Measurements from ENCODE around the gene JARID2. TPM values are rescaled to one million over a fixed set of nuclear protein-coding genes. Genes with fewer than 3 reads are reported as not detected.

The JARID2 gene
- total RNA-seq, 6 experiments from 2014 or later, result 2.5 to 3.9 (median 3.0) TPM

DNA sequence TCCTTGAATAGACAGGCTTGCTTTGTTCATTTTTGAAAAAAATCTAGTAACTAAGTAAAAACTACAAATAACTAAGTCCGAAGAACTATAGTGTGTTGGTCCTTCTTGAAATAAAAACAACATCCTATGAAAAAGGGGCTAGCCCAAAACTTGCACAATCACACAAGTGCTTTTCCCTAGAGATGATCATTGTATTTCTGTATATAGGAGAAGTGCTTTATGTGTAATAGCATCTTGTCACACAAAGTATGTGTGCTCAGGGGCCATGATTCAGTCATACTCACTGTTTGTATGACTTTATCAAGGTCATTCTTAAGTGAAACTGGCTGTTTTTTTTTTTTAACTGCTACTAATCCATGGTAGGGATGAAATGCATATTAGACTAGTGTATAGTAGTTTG, 237.2 kb downstream of the JARID2 start:
- no peaks in the 10 kb centered on the region for H3K9me3 ChIP-seq
- H3K4me1 ChIP-seq, result no peaks in the 10 kb centered on the region
- H3K36me3 ChIP-seq, result peaks cover 0 to under 1% (median 0%) of the 10 kb centered on the region in 4 donors
- H3K4me3 ChIP-seq, result no peak overlapping the region
- ATAC-seq (no peak), DNase-seq (no peak)
- H3K27me3 ChIP-seq, result no peaks in the 10 kb centered on the region
- WGBS (ENCODE audit: insufficient coverage, low coverage, low lambda C conversion rate, missing lambda C conversion rate), result 100% methylated on average over 1 of the region's 1 CpG
- H3K27ac ChIP-seq, result no peak overlapping the region
- TF ChIP-seq, protein P1, sequence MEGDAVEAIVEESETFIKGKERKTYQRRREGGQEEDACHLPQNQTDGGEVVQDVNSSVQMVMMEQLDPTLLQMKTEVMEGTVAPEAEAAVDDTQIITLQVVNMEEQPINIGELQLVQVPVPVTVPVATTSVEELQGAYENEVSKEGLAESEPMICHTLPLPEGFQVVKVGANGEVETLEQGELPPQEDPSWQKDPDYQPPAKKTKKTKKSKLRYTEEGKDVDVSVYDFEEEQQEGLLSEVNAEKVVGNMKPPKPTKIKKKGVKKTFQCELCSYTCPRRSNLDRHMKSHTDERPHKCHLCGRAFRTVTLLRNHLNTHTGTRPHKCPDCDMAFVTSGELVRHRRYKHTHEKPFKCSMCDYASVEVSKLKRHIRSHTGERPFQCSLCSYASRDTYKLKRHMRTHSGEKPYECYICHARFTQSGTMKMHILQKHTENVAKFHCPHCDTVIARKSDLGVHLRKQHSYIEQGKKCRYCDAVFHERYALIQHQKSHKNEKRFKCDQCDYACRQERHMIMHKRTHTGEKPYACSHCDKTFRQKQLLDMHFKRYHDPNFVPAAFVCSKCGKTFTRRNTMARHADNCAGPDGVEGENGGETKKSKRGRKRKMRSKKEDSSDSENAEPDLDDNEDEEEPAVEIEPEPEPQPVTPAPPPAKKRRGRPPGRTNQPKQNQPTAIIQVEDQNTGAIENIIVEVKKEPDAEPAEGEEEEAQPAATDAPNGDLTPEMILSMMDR (IDR thresholded peaks at IDR 0.05), result no peak
- TF ChIP-seq POLR2A (IDR thresholded peaks at IDR 0.05), result no peak
- intact Hi-C loops (cut with DNase I), result no loop called here

DNA sequence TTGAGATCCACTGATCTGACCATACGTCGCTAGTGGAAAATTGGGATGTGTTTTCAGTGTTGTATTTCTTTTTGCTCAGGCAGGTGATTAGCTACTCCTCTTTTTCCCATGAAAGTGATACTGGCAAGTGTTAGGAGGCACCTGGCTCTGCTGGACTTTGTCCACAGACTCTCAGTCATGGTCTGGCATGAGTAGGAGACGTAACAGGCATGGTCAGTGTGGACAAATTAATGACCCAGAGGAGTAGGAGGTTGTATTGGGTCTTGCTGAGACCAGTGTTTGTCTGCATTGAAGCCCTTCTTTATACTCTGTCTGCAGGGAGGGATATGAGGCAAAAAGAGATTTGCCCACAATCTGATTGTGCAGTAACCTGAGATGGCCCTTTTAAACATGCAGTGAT, 238.3 kb downstream of the JARID2 start:
- ATAC-seq, result peak in 3 of 4 donors; percentile 61 to 85 (median 69)
- no peak overlapping the region for H3K27ac ChIP-seq
- no peak for DNase-seq
- TF ChIP-seq, protein P1 (IDR thresholded peaks at IDR 0.05), result no peak
- no peak for TF ChIP-seq POLR2A (IDR thresholded peaks at IDR 0.05)
- WGBS (ENCODE audit: insufficient coverage, low coverage, low lambda C conversion rate, missing lambda C conversion rate), result 70% methylated on average over 3 of the region's 3 CpGs
- no peaks in the 10 kb centered on the region for H3K27me3 ChIP-seq
- peaks cover 0 to 11% (median 0%) of the 10 kb centered on the region in 4 donors for H3K36me3 ChIP-seq
- intact Hi-C loops (cut with DNase I), result no loop called here
- H3K4me1 ChIP-seq, result no peaks in the 10 kb centered on the region
- H3K4me3 ChIP-seq, result no peak overlapping the region
- no peaks in the 10 kb centered on the region for H3K9me3 ChIP-seq

DNA sequence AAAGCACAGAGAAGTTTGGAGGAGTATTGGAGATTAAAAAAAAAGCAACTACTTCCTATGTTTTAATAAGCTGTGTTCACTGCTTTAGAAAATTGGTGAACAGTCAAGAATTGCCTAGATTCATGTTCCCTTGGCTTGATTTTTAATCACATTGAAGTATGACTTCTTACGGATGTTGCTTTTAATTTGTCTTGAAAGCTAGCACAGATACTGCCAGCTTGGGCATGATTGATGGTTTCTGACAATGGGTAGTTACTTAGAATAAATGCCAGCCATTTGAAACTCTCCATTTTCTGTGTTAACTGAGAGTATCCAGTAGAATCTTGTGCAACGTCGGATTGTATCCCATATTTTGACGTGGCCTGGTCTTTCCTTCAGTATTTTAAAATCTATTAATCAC, 239.0 kb downstream of the JARID2 start:
- intact Hi-C loops (cut with DNase I), result no loop called here
- Histone ChIP-seq H3K27ac (no peak overlapping the region), H3K9me3 (no peaks in the 10 kb centered on the region), H3K4me3 (no peak overlapping the region), H3K4me1 (no peaks in the 10 kb centered on the region), H3K27me3 (no peaks in the 10 kb centered on the region), H3K36me3 (peaks cover 0 to 11% (median 0%) of the 10 kb centered on the region in 4 donors)
- WGBS (ENCODE audit: insufficient coverage, low coverage, low lambda C conversion rate, missing lambda C conversion rate), result 97% methylated on average over 4 of the region's 4 CpGs
- DNase-seq, result no peak
- no peak for ATAC-seq
- TF ChIP-seq, protein P1 (IDR thresholded peaks at IDR 0.05), result no peak
- TF ChIP-seq POLR2A (IDR thresholded peaks at IDR 0.05), result no peak

DNA sequence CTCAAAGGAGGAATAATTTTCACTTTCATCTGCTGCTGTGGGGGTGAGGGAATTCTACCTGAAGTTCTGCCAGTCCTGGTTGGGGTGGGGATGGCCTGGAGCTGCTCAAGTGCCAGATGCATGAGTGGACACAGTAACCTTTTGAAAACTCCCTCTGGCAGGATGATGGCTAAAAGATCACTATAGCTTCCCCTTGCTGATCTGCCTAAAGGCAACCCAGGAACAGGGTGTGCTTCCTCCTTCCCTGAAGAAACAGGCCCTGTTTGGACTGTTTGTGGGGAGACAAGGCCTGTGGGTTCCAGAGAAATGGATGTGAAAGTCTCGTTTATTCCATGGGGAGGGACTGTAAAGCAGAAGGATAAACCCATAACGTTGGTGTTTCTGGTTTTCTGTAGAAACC, 240.1 kb downstream of the JARID2 start:
- Histone ChIP-seq H3K9me3 (no peaks in the 10 kb centered on the region), H3K36me3 (peaks cover 0 to 11% (median 0%) of the 10 kb centered on the region in 4 donors), H3K4me1 (peaks cover 0 to under 1% (median 0%) of the 10 kb centered on the region in 4 donors), H3K4me3 (no peak overlapping the region), H3K27me3 (no peaks in the 10 kb centered on the region), H3K27ac (no peak overlapping the region)
- intact Hi-C loops (cut with DNase I), result no loop called here
- TF ChIP-seq POLR2A (IDR thresholded peaks at IDR 0.05), result no peak
- TF ChIP-seq, protein P1 (IDR thresholded peaks at IDR 0.05), result no peak
- ATAC-seq, result no peak
- 42% methylated on average over 2 of the region's 2 CpGs for WGBS (ENCODE audit: insufficient coverage, low coverage, low lambda C conversion rate, missing lambda C conversion rate)
- DNase-seq, result no peak

DNA sequence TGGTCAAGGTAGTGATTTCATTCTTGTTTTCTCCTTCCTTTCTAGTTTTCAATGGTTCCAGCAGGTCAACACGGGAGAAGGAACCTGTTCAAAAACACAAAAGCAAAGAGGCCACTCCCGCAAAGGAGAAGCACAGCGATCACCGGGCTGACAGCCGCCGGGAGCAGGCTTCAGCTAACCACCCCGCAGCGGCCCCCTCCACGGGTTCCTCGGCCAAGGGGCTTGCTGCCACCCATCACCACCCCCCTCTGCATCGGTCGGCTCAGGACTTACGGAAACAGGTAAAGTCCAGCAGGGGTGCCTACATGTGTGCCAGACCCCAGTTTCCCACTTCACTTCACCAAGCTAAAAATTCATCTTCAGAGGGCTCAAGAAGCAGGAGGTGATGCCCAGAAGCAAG, 241.4 kb downstream of the JARID2 start:
- WGBS (ENCODE audit: insufficient coverage, low coverage, low lambda C conversion rate, missing lambda C conversion rate), result 95% methylated on average over 10 of the region's 13 CpGs
- Histone ChIP-seq H3K4me1 (peaks cover 0 to 4% (median 0%) of the 10 kb centered on the region in 4 donors), H3K27me3 (no peaks in the 10 kb centered on the region), H3K9me3 (no peaks in the 10 kb centered on the region), H3K36me3 (peaks cover 0 to 11% (median 0%) of the 10 kb centered on the region in 4 donors), H3K4me3 (no peak overlapping the region), H3K27ac (no peak overlapping the region)
- no peak for ATAC-seq
- DNase-seq, result no peak
- intact Hi-C loops (cut with DNase I), result no loop called here
- TF ChIP-seq POLR2A (IDR thresholded peaks at IDR 0.05), result no peak
- TF ChIP-seq, protein P1 (IDR thresholded peaks at IDR 0.05), result no peak
